Thoracic aorta (tissue), 2 donors: ENCODE results near the gene TXNDC9. TPM values are rescaled to one million over a fixed set of nuclear protein-coding genes. Genes with fewer than 3 reads are reported as not detected.
"Not testable (repeated sequence)": the region's sequence is repeated elsewhere in the genome, so short reads cannot be mapped to it uniquely, and the experiment has no call there.

Experiments
- ATAC-seq: fragments of 150-250 bp; one replicate; pipeline ENCODE4 v1.8.0; 2017; ENCODE audit warnings: low read depth; ENCODE audit not compliant: insufficient number of reproducible peaks, low FRiP score
- DNase-seq: peaks from one replicate; pipeline ENCODE4 v3.0.0-alpha.2; 2020; ENCODE audit warnings: low spot score
- H3K27ac ChIP-seq, 2 donors: fragments of 200-600 bp; sonication (generic); 1 replicate in 1 of 2; 2 replicates in 1 of 2; pipeline ENCODE4 v1.5.1; 2016; ENCODE audit warnings: mild to moderate bottlenecking in 2 of 2, moderate library complexity in 2 of 2
- H3K27me3 ChIP-seq: fragments of 200-600 bp; sonication (generic); replicated peaks from 2 replicates; pipeline ENCODE4 v1.6.0; 2016; ENCODE audit warnings: mild to moderate bottlenecking; ENCODE audit not compliant: insufficient read depth
- H3K36me3 ChIP-seq: fragments of 200-600 bp; sonication (generic); one replicate; pipeline ENCODE4 v1.5.1; 2016
- H3K4me1 ChIP-seq, 2 donors: fragments of 200-600 bp; sonication (generic); 1 replicate in 1 of 2; 2 replicates in 1 of 2; pipeline versions ENCODE4 v1.5.1 to v1.6.0; 2016; ENCODE audit warnings: low read depth in 2 of 2, mild to moderate bottlenecking in 1 of 2; ENCODE audit not compliant: control insufficient read depth in 1 of 2
- H3K4me3 ChIP-seq: fragments of 200-600 bp; sonication (generic); 2 replicates; pipeline ENCODE4 v1.5.1; 2016; ENCODE audit warnings: mild to moderate bottlenecking
- H3K9me3 ChIP-seq: fragments of 200-600 bp; sonication (generic); 2 replicates; pipeline ENCODE4 v1.5.1; 2016
- total RNA-seq, 2 donors: library from RNA; depleted of rRNA; stranded (reverse); fragments of >200 nt; gene quantifications; one replicate each; pipeline versions ENCODE4 v1.1.0 to v1.2.3, GENCODE V29; 2016
- TF ChIP-seq, protein P1 (sequence below): fragments of 200-600 bp; sonication (generic); IDR thresholded peaks from one replicate; pipeline ENCODE4 v1.5.1; 2019; ENCODE audit warnings: antibody characterized with exemption

Gene TXNDC9
- total RNA-seq, 2 donors from 2014 or later = 26.7 to 42.0 TPM

DNA sequence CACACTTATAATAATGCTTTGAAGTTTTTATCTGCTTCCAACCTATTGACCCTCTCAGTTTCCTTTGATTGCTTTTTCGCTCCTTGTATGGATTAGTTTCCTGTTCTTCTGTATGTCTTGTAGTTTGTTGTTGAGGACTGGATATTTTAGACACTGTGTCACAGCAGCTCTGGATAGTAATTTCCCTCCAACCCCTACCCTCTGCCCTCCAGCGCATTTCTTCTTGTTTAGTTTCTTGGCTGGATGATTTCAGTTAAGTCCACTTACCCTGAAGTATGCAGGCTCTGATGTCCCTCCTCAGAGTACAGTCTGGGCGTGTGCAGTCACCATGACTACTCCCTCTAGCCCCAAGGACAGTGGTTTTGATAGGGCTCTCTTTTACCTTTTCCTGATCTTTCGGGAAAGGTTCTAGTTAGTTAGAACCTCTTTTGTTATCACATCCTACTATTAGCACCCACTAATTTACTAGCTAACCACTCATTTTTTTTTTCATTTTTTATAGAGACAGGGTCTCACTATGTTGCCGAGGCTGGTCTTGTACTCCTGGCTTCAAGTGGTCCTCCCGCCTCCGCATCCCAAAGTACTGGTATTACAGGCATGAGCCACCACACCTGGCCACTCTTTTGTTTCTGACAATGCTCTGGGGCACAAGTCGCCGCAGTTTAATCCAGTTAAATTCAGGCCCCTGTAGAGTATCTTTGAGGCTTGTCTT, 18.8 kb downstream of the TXNDC9 start:
- ATAC-seq (no peak), DNase-seq (no peak)
- Histone ChIP-seq H3K36me3 (peaks cover 17% of the 10 kb centered on the region), H3K9me3 (no peaks in the 10 kb centered on the region), H3K27me3 (no peaks in the 10 kb centered on the region), H3K4me3 (no peak overlapping the region), H3K27ac (no peak overlapping the region), H3K4me1 (no peaks in the 10 kb centered on the region)
- TF ChIP-seq, protein P1, sequence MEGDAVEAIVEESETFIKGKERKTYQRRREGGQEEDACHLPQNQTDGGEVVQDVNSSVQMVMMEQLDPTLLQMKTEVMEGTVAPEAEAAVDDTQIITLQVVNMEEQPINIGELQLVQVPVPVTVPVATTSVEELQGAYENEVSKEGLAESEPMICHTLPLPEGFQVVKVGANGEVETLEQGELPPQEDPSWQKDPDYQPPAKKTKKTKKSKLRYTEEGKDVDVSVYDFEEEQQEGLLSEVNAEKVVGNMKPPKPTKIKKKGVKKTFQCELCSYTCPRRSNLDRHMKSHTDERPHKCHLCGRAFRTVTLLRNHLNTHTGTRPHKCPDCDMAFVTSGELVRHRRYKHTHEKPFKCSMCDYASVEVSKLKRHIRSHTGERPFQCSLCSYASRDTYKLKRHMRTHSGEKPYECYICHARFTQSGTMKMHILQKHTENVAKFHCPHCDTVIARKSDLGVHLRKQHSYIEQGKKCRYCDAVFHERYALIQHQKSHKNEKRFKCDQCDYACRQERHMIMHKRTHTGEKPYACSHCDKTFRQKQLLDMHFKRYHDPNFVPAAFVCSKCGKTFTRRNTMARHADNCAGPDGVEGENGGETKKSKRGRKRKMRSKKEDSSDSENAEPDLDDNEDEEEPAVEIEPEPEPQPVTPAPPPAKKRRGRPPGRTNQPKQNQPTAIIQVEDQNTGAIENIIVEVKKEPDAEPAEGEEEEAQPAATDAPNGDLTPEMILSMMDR = no peak

DNA sequence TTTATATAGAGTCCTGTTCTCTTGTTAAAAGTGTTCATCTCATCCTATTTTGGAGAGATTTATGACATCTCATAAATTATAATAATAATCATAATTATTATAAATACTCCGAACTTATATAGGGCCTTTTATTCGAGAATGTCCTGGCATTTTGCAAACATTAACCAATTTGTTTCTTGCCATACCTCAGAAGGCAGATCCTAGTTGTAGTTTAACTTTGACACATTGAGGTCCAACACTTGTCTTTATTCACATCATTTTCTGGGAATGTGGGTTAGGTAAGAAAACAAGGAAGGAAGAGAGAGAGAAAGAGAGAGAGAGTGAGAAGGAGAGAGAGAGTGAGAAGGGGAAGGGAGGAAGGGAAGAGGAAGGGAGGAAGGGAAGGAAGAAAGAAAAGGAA, 35.0 kb downstream of the TXNDC9 start, which contains the start of gene LYG1:
Gene LYG1, minus strand, starts transcription at position 101 of the 400 bp plus-strand sequence. CDS start 5,527 bp downstream, outside the sequence.
- H3K4me3 ChIP-seq, H3K27me3 ChIP-seq, H3K9me3 ChIP-seq, ATAC-seq, H3K27ac ChIP-seq, H3K4me1 ChIP-seq, H3K36me3 ChIP-seq, DNase-seq: not testable (repeated sequence)

DNA sequence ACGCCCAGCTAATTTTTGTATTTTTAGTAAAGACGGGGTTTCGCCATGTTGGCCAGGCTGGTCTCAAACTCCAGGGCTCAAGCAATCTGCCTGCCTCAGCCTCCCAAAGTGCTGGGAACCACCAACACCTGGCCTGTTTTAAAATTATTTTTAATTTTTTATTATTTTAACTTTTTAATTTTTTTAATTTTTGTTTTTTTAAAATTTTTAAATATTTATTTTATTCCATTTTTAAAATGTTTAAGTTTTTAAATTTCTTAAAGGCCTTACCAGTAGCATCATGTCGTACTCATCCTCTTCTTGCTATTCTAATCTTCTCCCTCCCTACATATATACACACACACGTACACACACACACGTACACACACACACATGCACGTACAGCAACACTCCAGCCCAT, 36.6 kb downstream of the TXNDC9 start:
- peaks cover 8% of the 10 kb centered on the region for H3K36me3 ChIP-seq
- DNase-seq = no peak
- H3K4me3 ChIP-seq = no peak overlapping the region
- H3K27me3 ChIP-seq = no peaks in the 10 kb centered on the region
- ATAC-seq = no peak
- no peaks in the 10 kb centered on the region for H3K9me3 ChIP-seq
- H3K4me1 ChIP-seq = no peaks in the 10 kb centered on the region
- H3K27ac ChIP-seq = no peak overlapping the region
- TF ChIP-seq, protein P1 = no peak

DNA sequence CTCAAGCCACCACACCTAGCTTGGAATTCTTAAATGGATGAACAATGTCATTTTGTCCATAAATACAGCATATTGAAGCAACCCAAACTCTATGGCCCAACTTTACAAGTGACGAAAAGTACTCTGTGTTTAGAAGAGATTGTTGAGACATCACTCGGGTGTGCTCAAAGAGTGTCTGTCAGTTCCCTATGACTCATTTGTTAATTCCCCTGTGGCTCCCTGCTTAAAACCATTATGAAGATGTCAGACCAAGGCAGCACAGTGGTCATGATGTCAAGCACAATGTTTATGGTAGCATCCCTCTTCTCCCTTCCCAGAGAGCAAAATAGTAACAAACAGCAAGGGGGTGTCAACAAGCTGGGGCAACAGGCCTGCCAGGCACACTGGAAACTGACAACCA, 38.1 kb downstream of the TXNDC9 start:
- Histone ChIP-seq H3K9me3 (no peaks in the 10 kb centered on the region), H3K27ac (no peak overlapping the region), H3K4me1 (no peaks in the 10 kb centered on the region), H3K36me3 (peaks cover 8% of the 10 kb centered on the region), H3K27me3 (no peaks in the 10 kb centered on the region), H3K4me3 (no peak overlapping the region)
- TF ChIP-seq, protein P1 = no peak
- ATAC-seq (no peak), DNase-seq (no peak)

DNA sequence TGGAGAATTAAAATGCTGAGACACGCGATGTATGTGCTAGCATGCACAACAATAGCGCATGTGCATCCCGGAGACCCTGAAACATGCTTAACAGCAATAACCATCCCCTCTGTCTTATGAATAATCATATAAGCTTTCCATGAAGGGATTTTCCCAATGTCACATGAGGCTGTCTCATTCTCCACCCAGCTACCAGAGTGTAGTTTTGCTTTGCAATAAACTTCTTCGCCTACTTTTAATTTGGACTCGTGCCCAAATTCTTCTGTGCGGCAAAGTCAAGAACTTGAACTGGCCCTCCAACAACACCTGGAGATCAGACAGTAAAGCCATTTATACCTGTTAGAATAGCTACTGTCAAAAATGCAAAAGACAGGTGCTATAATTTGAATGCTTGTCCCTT, 50.6 kb downstream of the TXNDC9 start:
- ATAC-seq = no peak
- no peak for DNase-seq
- H3K4me1 ChIP-seq = no peaks in the 10 kb centered on the region
- no peaks in the 10 kb centered on the region for H3K9me3 ChIP-seq
- no peaks in the 10 kb centered on the region for H3K27me3 ChIP-seq
- H3K36me3 ChIP-seq = no peaks in the 10 kb centered on the region
- H3K4me3 ChIP-seq = no peak overlapping the region
- TF ChIP-seq, protein P1 = no peak
- no peak overlapping the region for H3K27ac ChIP-seq
